Upper lobe of left lung (tissue), 6 donors: ENCODE results near the gene PAGE1. TPM values are rescaled to one million over a fixed set of nuclear protein-coding genes. Genes with fewer than 3 reads are reported as not detected.
"Not testable (repeated sequence)": the region's sequence is repeated elsewhere in the genome, so short reads cannot be mapped to it uniquely, and the experiment has no call there.

Experiments used
- ATAC-seq, 2 donors: fragments of 200-7000 bp; cut with Tn5 transposase; one replicate each; pipeline ENCODE4 v1.9.1; 2022; ENCODE audit warnings: mild to moderate bottlenecking in 2 of 2, moderate library complexity in 2 of 2; ENCODE audit not compliant: low FRiP score in 2 of 2
- DNase-seq, 2 donors: peaks; one replicate each; pipeline ENCODE4 v3.0.0-alpha.2; 2019 to 2020
- H3K27ac ChIP-seq, 4 donors: fragments of 200-600 bp; sonication (generic); one replicate each; pipeline ENCODE4 v1.5.1; 2016 to 2019
- H3K27me3 ChIP-seq, 4 donors: fragments of 200-600 bp; sonication (generic); one replicate each; pipeline ENCODE4 v1.5.1; 2017 to 2019
- H3K36me3 ChIP-seq, 4 donors: fragments of 200-600 bp; sonication (generic); one replicate each; pipeline ENCODE4 v1.5.1; 2016 to 2019
- H3K4me1 ChIP-seq, 4 donors: fragments of 200-600 bp; sonication (generic); one replicate each; pipeline ENCODE4 v1.5.1; 2018 to 2019
- H3K4me3 ChIP-seq, 4 donors: fragments of 200-600 bp; sonication (generic); one replicate each; pipeline ENCODE4 v1.5.1; 2017 to 2019; ENCODE audit warnings: mild to moderate bottlenecking in 2 of 4, moderate library complexity in 1 of 4
- H3K9me3 ChIP-seq, 4 donors: fragments of 200-600 bp; sonication (generic); one replicate each; pipeline ENCODE4 v1.5.1; 2018 to 2019
- EP300 ChIP-seq, 4 donors: sonication (generic); formaldehyde crosslinking; IDR thresholded peaks; one replicate each; pipeline ENCODE4 v1.5.1; 2017; ENCODE audit warnings: antibody characterized with exemption in 4 of 4, control low read depth in 2 of 4
- POLR2A ChIP-seq, 4 donors: fragments of 450-650 bp; IDR thresholded peaks; one replicate each; pipeline ENCODE4 v1.5.1; 2016 to 2017; ENCODE audit warnings: antibody characterized with exemption in 4 of 4, mild to moderate bottlenecking in 2 of 4
- POLR2AphosphoS5 ChIP-seq, 2 donors: sonication (generic); formaldehyde crosslinking; IDR thresholded peaks; one replicate each; pipeline ENCODE4 v1.5.1; 2017; ENCODE audit warnings: antibody characterized with exemption in 2 of 2
- WGBS, 2 donors: methylation state at CpG; one replicate each; pipeline ENCODE4 v1.1.5; 2017 to 2018; 5-methylcytosine and 5-hydroxymethylcytosine counted together
- total RNA-seq, 6 donors: library from RNA; depleted of rRNA in 4 of 6; stranded (reverse); fragments of >200 nt in 4 of 6; gene quantifications; one replicate each; pipeline versions ENCODE4 v1.1.0 to v1.2.1, GENCODE V29; 2016 to 2021
- TF ChIP-seq, protein P1 (sequence below), 6 experiments: fragments of 450-650 bp in 4 of 6; fragments of 200-600 bp in 2 of 6; sonication (generic) in 2 of 6; IDR thresholded peaks; one replicate each; pipeline ENCODE4 v1.5.1; 2016 to 2019; ENCODE audit warnings: antibody characterized with exemption in 6 of 6
- donor health status: DM: no; HTN: no; CAD: no; lungs with moderate emphysema.
- donor health status: DM: no; HTN: yes; CAD: no; lungs with severe emphysema.

The PAGE1 gene, protein sequence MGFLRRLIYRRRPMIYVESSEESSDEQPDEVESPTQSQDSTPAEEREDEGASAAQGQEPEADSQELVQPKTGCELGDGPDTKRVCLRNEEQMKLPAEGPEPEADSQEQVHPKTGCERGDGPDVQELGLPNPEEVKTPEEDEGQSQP
- not detected for total RNA-seq

DNA sequence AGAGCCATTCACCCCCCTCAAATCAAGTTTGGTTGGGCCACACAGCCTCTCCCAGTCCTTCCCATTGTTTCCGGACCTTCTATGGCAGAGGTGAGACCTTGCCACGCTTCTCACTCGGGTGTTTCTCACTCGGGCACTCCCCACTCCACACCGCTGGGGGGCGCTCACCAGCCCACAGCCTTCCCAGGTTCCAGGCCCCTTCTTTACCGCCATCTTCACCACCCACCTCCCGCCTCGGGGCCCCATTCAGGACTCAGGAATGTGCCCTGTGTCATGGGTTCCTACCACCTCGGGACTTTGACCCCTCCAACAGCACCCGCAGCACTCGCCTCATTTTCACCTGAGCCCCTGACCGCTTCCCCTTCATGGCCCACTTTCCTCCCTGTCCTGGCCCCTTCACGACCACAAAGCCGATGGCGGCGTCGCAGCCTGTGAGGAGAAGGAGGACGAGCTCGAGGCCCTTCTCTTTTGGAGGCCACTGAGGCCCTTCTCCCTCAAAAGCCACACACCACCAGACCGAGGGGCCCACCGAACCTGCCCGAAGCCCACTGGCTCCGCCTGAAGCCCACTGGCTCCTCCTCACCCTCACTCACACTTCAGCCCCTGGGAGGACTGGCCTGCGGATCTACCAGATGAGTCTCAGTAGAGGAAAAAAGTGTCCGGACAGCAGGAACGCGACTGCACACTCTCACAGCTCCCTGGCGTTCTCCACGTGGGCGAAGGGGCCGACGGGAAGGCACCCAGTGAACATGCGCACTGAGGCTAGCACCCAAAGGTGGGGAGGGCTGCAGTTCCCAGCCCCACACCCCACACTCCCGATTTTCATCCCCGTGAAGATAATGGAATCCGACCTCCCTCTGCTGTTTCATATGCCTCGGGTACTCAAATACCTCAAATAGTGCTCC, at the start of gene PAGE1:
TSS of gene PAGE1 (minus strand) at position 709 of the 905 bp plus-strand sequence. CDS start 1,214 bp downstream, outside the sequence.
- Histone ChIP-seq H3K36me3 (no peaks in the 10 kb centered on the region), H3K27me3 (no peaks in the 10 kb centered on the region), H3K9me3 (no peaks in the 10 kb centered on the region), H3K4me1 (no peaks in the 10 kb centered on the region), H3K4me3 (no peak within 1 kb of the TSS), H3K27ac (no peak within 1 kb of the TSS)
- TF ChIP-seq, protein P1, sequence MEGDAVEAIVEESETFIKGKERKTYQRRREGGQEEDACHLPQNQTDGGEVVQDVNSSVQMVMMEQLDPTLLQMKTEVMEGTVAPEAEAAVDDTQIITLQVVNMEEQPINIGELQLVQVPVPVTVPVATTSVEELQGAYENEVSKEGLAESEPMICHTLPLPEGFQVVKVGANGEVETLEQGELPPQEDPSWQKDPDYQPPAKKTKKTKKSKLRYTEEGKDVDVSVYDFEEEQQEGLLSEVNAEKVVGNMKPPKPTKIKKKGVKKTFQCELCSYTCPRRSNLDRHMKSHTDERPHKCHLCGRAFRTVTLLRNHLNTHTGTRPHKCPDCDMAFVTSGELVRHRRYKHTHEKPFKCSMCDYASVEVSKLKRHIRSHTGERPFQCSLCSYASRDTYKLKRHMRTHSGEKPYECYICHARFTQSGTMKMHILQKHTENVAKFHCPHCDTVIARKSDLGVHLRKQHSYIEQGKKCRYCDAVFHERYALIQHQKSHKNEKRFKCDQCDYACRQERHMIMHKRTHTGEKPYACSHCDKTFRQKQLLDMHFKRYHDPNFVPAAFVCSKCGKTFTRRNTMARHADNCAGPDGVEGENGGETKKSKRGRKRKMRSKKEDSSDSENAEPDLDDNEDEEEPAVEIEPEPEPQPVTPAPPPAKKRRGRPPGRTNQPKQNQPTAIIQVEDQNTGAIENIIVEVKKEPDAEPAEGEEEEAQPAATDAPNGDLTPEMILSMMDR (IDR thresholded peaks at IDR 0.05) = no peak
- TF ChIP-seq EP300 (IDR thresholded peaks at IDR 0.05) (no peak), POLR2A (IDR thresholded peaks at IDR 0.05) (no peak), POLR2AphosphoS5 (IDR thresholded peaks at IDR 0.05) (no peak)
- peak in 1 of 2 donors; percentile 41 for DNase-seq
- peak in 1 of 2 donors; percentile 55 for ATAC-seq
- 88 to 95% methylated on average over 30 to 38 of the region's 38 CpGs for WGBS, 2 donors

DNA sequence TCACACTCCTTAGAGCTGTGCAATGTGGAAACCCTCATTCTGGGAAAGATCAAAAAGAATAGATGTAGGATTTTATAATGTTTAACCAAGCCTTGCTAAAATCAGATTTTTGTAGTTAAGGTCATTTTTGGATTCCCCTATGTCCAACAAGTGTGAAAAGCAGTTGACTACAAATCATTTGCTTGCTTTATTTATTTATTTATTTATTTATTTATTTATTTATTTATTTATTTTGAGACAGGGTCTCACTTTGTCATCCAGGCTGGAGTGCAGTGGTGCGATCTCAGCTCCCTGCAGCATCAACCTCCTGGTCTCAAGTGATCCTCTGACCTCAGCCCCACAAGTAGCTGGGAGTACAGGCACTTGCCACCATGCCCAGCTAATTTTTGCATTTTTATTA, 45.7 kb upstream of the PAGE1 start:
- WGBS, 2 donors = 75 to 92% methylated on average over 1 of the region's 1 CpG
- H3K4me1 ChIP-seq, H3K27ac ChIP-seq, ATAC-seq, H3K27me3 ChIP-seq, H3K9me3 ChIP-seq, H3K4me3 ChIP-seq, H3K36me3 ChIP-seq, DNase-seq: not testable (repeated sequence)

DNA sequence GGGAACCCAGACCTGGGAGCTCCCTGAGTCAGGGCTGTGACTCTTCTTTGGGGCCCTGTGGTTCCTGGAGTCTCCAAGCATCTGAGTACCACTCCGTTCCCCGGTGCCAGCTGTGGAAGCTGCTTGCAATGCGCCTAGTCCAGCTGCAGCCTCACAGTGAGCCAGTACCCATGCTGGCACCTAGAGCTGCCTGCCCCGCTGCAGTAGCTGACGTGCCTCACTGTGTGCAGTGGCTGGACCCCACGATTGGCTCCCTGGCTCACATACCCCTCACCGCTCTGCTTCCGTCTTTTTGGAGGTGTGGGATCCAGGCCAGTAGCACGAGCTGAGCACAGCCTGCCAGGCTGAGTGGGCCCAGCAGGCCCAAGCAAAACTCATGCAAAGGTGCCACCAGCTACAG, 32.1 kb upstream of the PAGE1 start:
- ATAC-seq = no peak
- no peaks in the 10 kb centered on the region for H3K9me3 ChIP-seq
- no peak overlapping the region for H3K27ac ChIP-seq
- WGBS, 2 donors = 83% methylated on average over 9 of the region's 9 CpGs; no CpG with 5 or more reads in 1 of the 2 donors
- no peaks in the 10 kb centered on the region for H3K36me3 ChIP-seq
- no peaks in the 10 kb centered on the region for H3K27me3 ChIP-seq
- no peak for TF ChIP-seq POLR2A (IDR thresholded peaks at IDR 0.05)
- TF ChIP-seq EP300 (IDR thresholded peaks at IDR 0.05) = no peak
- no peak for TF ChIP-seq POLR2AphosphoS5 (IDR thresholded peaks at IDR 0.05)
- TF ChIP-seq, protein P1 (IDR thresholded peaks at IDR 0.05) = no peak
- no peaks in the 10 kb centered on the region for H3K4me1 ChIP-seq
- H3K4me3 ChIP-seq = no peak overlapping the region
- DNase-seq = peak in 1 of 2 donors; percentile 13

DNA sequence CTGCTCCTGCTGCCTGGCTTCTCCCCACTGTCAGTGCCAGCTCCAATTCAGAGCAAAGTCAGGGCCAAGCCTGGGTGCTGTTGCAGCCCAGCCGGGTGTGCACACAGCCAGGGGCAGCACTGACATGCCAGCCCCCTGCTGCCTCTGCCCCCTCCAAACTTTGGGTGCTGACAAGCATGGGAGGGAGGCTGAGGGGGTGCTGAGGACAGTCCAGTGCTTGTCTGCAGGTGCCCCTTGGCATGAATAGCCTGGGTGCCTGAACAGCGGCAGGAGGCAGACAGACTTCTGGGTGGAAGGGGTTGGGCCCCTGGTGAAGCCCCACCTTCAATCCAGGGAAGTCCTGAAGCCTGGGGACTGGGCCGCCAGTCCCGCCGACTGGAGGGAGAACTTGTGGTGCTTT, 31.2 kb upstream of the PAGE1 start:
- H3K4me1 ChIP-seq = no peaks in the 10 kb centered on the region
- H3K9me3 ChIP-seq = no peaks in the 10 kb centered on the region
- H3K27ac ChIP-seq = no peak overlapping the region
- H3K36me3 ChIP-seq = no peaks in the 10 kb centered on the region
- H3K27me3 ChIP-seq = no peaks in the 10 kb centered on the region
- H3K4me3 ChIP-seq = no peak overlapping the region
- ATAC-seq = peak in 1 of 2 donors; percentile 16
- DNase-seq = peak in 1 of 2 donors; percentile 22
- no peak for TF ChIP-seq POLR2A (IDR thresholded peaks at IDR 0.05)
- TF ChIP-seq, protein P1 (IDR thresholded peaks at IDR 0.05) = no peak
- TF ChIP-seq EP300 (IDR thresholded peaks at IDR 0.05) = no peak
- TF ChIP-seq POLR2AphosphoS5 (IDR thresholded peaks at IDR 0.05) = no peak
- WGBS, 2 donors = 87% methylated on average over 5 of the region's 5 CpGs; no CpG with 5 or more reads in 1 of the 2 donors
